ENCODE results near the gene KLRC3. TPM values are rescaled to one million over a fixed set of nuclear protein-coding genes. Genes with fewer than 3 reads are reported as not detected.
"Not testable (repeated sequence)": the region's sequence is repeated elsewhere in the genome, so short reads cannot be mapped to it uniquely, and the experiment has no call there.

The KLRC3 gene
- total RNA-seq = not detected in 2 replicates

- H3K4me3 ChIP-seq (ENCODE audit: low read depth, low read length); H3K27me3 ChIP-seq (ENCODE audit: control insufficient read depth, insufficient read depth, low read length); H3K36me3 ChIP-seq (ENCODE audit: control insufficient read depth, insufficient read depth, low read length); DNase-seq (ENCODE audit: low read depth): not testable (repeated sequence)
Measured at GRCh38 chr12:10420334-10420733, at the start of gene KLRC3. TSS of gene KLRC3 (minus strand) at chr12:10420595. CDS start at chr12:10420550, 45 bp downstream.

GRCh38 chr12:10469701-10470100 is 49.3 kb upstream of the KLRC3 start:
- TF ChIP-seq, protein P1, sequence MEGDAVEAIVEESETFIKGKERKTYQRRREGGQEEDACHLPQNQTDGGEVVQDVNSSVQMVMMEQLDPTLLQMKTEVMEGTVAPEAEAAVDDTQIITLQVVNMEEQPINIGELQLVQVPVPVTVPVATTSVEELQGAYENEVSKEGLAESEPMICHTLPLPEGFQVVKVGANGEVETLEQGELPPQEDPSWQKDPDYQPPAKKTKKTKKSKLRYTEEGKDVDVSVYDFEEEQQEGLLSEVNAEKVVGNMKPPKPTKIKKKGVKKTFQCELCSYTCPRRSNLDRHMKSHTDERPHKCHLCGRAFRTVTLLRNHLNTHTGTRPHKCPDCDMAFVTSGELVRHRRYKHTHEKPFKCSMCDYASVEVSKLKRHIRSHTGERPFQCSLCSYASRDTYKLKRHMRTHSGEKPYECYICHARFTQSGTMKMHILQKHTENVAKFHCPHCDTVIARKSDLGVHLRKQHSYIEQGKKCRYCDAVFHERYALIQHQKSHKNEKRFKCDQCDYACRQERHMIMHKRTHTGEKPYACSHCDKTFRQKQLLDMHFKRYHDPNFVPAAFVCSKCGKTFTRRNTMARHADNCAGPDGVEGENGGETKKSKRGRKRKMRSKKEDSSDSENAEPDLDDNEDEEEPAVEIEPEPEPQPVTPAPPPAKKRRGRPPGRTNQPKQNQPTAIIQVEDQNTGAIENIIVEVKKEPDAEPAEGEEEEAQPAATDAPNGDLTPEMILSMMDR (IDR thresholded peaks at IDR 0.05; ENCODE audit: insufficient read depth, low read length, poor library complexity, severe bottlenecking) = no peak
- Histone ChIP-seq H3K36me3 (ENCODE audit: control insufficient read depth, insufficient read depth, low read length) (no peaks in the 10 kb centered on the region), H3K4me3 (ENCODE audit: low read depth, low read length) (no peak overlapping the region), H3K27me3 (ENCODE audit: control insufficient read depth, insufficient read depth, low read length) (no peaks in the 10 kb centered on the region)
- no peak for DNase-seq (ENCODE audit: low read depth)

DNA sequence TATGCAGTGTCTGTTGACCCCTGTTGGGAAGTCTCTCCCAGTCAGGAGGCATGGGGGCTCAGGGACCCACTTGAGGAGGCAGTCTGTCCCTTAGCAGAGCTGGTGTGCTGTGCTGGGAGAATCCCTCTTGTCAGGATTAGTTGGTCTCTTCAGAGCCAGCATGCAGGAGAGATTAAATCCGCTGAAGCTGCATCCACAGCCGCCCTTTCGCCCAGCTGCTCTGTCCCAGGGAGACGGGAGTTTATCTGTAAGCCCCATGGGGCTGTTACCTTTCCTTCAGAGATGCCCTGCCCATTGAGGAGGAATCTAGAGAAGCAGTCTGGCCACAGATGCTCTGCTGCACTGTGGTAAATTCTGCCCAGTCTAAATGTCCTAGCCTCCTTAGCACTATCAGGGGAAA is 45.9 kb upstream of the KLRC3 start:
- H3K4me3 ChIP-seq (ENCODE audit: low read depth, low read length) = no peak overlapping the region
- TF ChIP-seq, protein P1 (IDR thresholded peaks at IDR 0.05; ENCODE audit: insufficient read depth, low read length, poor library complexity, severe bottlenecking) = no peak
- no peaks in the 10 kb centered on the region for H3K36me3 ChIP-seq (ENCODE audit: control insufficient read depth, insufficient read depth, low read length)
- DNase-seq (ENCODE audit: low read depth) = no peak
- H3K27me3 ChIP-seq (ENCODE audit: control insufficient read depth, insufficient read depth, low read length) = no peaks in the 10 kb centered on the region

- Histone ChIP-seq H3K27me3 (ENCODE audit: control insufficient read depth, insufficient read depth, low read length) (no peaks in the 10 kb centered on the region), H3K36me3 (ENCODE audit: control insufficient read depth, insufficient read depth, low read length) (no peaks in the 10 kb centered on the region), H3K4me3 (ENCODE audit: low read depth, low read length) (no peak overlapping the region)
- TF ChIP-seq, protein P1 (IDR thresholded peaks at IDR 0.05; ENCODE audit: insufficient read depth, low read length, poor library complexity, severe bottlenecking) = no peak
- no peak for DNase-seq (ENCODE audit: low read depth)
Measured at GRCh38 chr12:10457760-10458159, 37.4 kb upstream of the KLRC3 start.

DNA sequence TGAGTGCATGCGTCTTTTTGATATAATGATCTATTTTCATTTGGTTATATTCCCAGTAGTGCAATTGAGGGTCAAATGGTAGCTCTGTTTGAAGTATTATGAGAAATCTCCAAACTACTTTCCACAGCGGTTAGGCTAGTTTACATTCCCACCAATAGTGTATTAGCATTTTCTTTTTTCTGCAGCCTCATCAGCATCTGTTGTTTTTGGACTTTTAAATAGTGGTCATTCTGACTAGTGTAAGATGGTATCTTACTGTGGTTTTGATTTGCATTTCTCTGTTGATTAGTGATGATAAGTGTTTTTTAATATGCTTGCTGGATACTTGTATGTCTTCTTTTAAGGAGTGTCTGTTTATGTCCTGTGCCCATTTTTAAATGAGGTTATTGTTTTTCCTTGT is 36.5 kb upstream of the KLRC3 start:
- DNase-seq (ENCODE audit: low read depth) = no peak
- Histone ChIP-seq H3K27me3 (ENCODE audit: control insufficient read depth, insufficient read depth, low read length) (no peaks in the 10 kb centered on the region), H3K4me3 (ENCODE audit: low read depth, low read length) (no peak overlapping the region), H3K36me3 (ENCODE audit: control insufficient read depth, insufficient read depth, low read length) (no peaks in the 10 kb centered on the region)
- TF ChIP-seq, protein P1 (IDR thresholded peaks at IDR 0.05; ENCODE audit: insufficient read depth, low read length, poor library complexity, severe bottlenecking) = no peak

DNA sequence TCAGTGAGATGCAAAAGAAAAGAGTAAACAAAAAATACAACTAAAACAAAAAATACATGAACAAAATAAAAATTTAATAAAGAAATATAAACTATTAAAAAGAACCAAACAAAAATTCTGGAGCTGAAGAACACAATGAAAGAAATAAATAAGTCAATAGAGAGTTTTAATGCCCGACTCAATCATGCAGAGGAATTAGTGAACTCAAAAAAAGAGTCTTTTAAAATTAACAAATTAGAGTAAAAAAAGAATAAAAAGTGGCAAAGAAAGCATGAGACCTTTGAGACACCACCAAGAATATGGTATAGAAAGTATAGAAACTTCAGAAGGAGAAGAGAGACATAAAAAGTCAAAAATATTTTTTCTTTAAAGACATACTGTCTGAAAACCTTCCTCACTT is 35.4 kb upstream of the KLRC3 start:
- TF ChIP-seq, protein P1 (IDR thresholded peaks at IDR 0.05; ENCODE audit: insufficient read depth, low read length, poor library complexity, severe bottlenecking) = no peak
- no peaks in the 10 kb centered on the region for H3K36me3 ChIP-seq (ENCODE audit: control insufficient read depth, insufficient read depth, low read length)
- no peak for DNase-seq (ENCODE audit: low read depth)
- H3K4me3 ChIP-seq (ENCODE audit: low read depth, low read length) = no peak overlapping the region
- no peaks in the 10 kb centered on the region for H3K27me3 ChIP-seq (ENCODE audit: control insufficient read depth, insufficient read depth, low read length)
